Brain pericyte (primary cell): ENCODE results near the gene ARHGAP26.

Source experiments
- DNase-seq: peaks from one replicate; pipeline ENCODE4 v3.0.0-alpha.2; 2012; ENCODE audit warnings: low read depth, low spot score

Gene ARHGAP26

DNA sequence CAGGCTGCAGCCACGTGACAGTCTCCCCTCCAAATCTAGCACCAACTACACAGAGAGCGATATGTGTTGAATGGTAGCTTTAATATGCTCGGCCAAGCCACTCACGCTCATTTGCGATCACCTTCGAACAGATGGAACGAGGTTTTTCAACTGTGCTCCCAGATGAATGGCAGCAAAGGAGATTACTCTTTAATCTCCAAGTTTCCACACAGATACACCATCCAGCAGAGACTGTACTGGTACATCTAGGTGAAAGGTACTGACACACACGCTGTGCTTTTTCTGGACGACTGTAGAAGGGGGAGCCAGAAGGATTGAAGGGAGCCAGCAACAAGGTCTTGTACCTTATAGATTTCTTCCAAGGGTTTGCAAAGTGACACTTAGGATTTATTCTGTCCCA is 369.4 kb downstream of the ARHGAP26 start:
- DNase-seq, result no peak

- no peak for DNase-seq
Observed at GRCh38 chr5:143140492-143141203, 370.5 kb downstream of the ARHGAP26 start.

DNA sequence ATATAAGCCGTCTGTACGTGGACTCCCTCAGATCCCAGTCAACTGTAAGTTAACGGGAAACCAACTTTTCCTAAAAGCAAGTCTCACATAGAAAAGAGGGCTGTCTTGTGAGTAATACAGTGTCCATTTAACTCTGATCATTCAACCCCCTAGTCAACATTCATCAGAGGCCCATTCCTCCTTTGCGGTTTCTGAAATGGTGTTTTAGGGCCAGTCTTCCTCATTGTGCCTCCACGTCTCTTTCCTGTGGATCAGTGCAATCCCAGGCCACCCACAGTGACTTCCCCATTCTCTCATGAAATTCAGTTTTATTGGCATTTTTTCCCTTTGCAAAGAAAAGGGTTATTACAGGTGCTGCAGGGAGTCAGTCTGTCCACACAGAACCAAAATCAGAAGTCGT is 371.5 kb downstream of the ARHGAP26 start:
- DNase-seq, result no peak

DNA sequence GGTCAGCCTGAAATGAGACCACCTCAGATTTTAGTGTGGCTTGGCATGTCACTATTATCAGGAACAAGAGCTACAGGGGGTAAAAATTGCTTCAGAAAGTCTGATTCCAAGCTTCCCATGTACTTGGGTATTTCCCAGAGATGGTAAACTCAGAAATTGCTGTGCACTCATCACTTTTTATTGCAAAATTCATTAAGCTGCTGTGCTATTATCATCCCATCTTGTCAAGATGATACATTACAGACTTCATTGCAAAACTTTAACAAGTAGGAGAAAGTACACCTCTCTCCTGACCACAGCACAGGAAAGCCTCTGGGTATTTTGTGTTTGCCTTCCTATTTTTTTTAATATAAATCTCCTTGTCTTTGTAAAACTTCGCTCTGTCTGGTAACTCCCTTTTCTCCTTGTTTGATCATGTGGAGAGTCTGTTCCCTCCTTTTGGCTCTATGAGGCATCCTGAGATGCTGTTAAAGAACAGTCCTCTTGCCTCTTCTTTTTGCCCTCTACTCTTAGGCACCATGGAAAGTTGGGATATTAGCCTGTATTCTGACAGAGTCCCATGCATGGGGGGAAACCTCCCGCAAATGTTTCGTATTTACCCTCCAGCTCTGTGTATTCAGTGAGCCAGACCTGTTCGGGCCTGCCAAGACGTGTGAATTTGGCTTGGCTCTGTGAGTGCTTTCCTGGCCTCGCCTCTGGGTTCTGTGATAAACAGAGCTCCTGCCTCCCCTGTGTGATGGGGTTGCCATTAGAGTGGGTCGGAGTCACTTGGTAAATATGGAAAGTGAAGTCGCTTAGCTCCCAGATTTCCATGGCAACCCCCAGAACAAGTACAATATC is 372.6 kb downstream of the ARHGAP26 start:
- no peak for DNase-seq

DNA sequence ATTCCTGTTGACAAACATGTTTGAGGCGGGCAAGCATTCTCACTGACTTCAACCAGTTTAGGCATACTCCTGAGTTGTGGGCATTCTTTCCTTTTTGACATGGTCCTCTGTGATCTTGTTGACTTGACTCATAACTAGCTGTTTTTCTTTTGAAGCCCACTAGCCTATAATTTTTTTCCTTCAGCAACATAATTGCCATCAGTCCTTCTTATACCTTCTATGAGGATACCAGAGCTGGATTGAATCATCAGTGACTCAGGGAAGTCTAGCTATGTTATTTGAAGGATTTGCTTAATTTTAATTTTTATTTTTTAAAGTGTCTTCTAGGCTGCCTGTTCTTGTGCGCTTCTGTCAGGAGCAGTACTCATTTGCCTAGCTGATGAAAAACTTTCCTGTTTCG is 373.8 kb downstream of the ARHGAP26 start:
- DNase-seq, result no peak

DNA sequence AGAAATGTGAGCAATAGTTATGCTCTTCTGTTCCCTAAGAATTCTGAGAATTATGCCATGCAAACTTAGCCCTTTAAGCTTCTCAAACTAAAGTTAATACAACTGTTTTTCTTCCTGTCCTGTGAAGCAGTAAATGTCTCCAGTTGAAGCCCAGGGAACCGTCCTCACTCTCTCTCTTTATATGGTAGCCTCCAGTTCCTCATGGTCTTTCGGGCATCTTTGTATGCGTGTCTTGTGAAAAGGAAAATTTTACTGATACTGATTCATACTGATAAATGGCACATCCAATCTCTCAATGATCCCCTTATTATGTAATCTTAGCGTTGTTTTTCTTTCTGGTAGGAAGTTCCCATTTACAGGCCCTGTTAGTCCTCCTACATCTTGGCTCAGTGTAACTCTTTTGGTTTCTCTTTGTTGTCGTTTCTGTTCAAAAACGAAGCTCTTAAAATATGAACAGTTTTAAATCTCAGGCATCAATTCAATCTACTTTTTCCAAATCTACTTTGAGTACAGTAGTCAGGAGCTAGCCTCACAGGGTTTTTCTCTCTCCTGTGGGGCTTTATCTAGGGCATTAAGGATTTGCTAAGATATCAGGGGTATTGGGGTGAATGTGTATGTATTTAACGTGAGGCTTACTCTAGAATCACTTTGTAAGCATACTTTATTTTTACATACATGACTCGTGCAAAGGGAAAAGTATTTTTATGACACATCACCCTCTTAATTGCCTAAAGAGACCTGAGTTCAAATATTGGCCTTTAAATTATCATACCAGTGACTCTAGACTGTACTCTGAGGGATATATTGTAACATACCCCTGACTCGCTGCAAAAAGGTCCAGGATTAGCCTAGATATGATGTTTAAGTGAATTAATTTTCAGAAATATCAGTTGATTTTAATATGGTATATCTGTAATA is 375.3 kb downstream of the ARHGAP26 start:
- no peak for DNase-seq

- no peak for DNase-seq
Observed at GRCh38 chr5:143146161-143146560, 376.0 kb downstream of the ARHGAP26 start.

DNA sequence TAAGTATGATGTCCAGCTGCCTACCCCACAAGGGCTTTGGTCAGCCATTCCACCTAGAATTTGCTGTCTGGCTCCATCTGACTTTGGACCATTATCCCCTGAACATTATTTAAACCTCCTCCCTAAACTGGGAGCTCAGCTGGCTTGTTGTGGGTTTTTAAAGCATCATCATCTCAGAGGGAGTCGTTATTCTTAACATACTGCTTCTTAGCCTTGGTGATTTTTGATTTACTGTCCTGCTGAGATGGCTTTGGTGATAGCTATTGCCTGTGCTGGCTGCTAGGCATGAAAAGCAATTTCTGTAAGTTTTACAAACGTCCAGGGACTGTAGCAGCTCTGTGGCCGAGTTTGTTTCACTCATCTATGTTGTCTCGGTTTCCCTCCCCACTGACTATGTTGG is 377.2 kb downstream of the ARHGAP26 start:
- DNase-seq, result no peak

DNA sequence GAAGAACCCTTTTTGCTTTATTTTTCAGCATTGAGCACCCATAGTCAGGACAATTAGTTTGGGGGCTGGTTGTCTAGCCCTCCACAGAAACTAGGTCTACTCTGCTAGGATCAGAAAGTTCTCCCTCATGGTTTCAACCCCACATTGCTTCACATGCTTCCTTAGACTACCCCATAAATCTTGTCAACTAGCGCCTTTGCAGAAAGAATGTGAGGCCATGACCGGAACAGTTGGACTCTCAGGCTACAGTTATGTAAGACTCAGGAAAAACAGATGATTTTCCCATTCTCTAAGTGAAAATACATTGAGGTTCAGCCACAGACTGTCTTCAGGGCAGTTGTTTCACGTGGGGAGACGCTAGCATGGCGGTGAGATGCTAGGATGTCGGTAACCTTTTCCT is 377.7 kb downstream of the ARHGAP26 start:
- no peak for DNase-seq

- no peak for DNase-seq
Observed at GRCh38 chr5:143148771-143149170, 378.6 kb downstream of the ARHGAP26 start.

DNA sequence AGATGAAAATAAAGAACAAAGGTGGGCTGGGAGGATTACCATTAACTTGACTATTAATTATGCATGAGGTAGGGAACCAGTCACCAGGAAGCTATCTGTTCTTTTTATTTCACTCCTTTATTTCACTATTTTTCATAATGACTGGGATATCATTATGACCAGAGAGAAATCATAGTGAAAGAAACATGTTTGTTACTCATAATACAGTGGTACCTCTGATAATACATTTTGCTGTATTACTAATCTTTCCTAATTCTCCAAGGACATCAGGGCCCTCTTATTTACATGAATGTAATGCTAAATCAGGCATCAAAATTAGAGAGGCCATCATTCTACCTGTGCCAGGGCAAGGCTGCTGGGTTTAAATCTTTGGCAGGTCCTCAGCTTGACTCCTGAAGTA is 379.6 kb downstream of the ARHGAP26 start:
- DNase-seq, result no peak

DNA sequence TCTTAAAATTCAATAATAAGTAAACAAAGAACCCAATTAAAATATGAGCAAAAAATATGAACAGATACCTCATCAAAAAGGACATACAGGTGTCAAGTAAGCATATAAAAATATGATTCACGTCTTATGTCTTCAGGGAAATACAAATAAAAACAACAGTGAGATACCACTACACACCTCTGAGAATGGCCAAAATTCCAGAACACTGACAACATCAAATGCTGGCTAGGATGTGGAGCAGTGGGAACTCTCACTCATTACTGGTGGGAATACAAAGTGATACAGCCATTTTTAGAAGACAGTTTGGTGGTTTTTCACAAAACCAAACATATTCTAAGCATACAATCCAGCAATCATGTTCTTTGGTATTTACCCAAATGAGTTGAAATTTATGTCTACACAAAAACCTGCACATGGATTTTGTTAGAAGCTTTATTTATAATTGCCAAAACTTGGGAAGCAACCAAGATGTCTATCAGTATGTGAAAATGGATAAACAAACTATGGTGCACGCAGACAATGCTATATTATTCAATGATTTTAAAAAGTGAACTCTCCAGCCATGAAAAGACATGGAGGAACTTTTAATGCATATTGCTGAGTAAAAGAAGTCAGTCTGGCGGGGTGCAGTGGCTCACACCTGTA is 381.0 kb downstream of the ARHGAP26 start:
- no peak for DNase-seq

GRCh38 chr5:143152445-143152844 is 382.3 kb downstream of the ARHGAP26 start:
- DNase-seq, result no peak

- no peak for DNase-seq
Observed at GRCh38 chr5:143153332-143154119, 383.3 kb downstream of the ARHGAP26 start.

- DNase-seq, result no peak
Observed at GRCh38 chr5:143154510-143155370, 384.6 kb downstream of the ARHGAP26 start.

DNA sequence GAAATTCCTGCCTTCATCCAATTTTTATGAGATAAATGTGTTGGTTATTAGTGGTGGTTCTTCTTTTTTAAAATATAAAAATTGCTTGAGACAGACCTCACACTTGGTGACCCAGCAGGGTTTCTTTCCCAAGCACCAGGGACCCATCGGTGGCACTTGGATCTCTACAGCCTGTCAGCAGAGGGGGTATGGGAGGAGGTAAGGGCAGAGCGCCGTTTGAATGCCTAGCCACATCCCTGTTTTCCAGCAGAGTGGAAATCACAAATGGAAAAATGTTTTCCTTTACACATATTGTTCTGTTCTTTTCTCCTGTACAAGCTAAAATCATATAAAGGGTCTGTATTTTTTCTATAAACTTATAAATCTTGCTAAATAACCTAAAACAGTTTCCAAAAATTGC is 385.3 kb downstream of the ARHGAP26 start:
- no peak for DNase-seq

DNA sequence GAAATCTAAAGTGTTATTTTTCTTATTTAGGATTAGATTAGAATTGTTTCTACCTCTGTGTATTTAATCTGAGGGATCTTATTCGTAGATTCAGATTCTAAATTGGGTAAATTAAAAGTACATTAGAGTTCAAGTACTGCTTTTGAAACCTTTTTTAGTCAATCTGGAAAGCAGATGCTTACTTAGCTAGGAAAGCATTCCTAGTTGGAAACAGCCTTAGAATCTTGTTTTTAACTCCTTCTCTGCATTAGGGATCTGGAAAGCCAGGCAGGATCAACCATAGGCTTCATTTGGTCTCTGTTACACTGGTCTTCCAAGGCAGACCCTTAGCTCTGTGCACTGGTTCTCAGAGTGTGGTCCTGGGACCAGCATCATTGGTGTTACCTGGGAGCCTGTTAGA is 385.9 kb downstream of the ARHGAP26 start:
- no peak for DNase-seq

DNA sequence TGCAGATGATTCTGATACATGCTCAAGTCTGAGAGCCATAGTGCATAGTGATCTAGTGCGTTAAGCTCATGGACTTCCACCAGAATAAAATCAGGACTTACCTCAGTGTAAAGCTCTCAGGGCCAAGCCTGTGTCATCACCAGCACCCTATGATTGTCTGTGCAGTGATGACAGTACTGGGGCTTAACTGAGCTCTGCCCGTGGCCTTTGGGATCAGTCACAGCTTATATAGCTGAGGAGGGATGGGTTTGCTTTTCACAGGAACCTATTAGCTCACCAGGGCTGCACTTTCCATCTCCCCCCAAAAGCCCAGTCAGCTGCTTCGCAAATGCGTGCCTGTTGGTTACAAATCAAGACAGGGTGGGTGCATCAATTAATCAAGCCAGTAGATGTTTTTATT is 386.4 kb downstream of the ARHGAP26 start:
- no peak for DNase-seq

GRCh38 chr5:143159031-143159430 is 388.9 kb downstream of the ARHGAP26 start:
- no peak for DNase-seq
